SU-DHL-6 (cell line): ENCODE results near the gene POFUT1.

Experiments used
- H2AFZ ChIP-seq: fragments of 200-600 bp; sonication (generic); 2 replicates; pipeline ENCODE4 v1.6.1; 2014; ENCODE audit warnings: low read depth, mild to moderate bottlenecking, moderate library complexity, mixed read lengths, antibody characterized with exemption, low read length; ENCODE audit not compliant: severe bottlenecking
- H3F3A ChIP-seq: fragments of 200-600 bp; shearing (Covaris generic); 2 replicates; pipeline ENCODE4 v1.6.0; 2016; ENCODE audit warnings: antibody characterized with exemption, mild to moderate bottlenecking; ENCODE audit not compliant: insufficient read depth
- H3K27ac ChIP-seq: fragments of 200-600 bp; sonication (generic); 2 replicates; pipeline ENCODE4 v1.5.1; 2016; ENCODE audit warnings: low read depth, mild to moderate bottlenecking, low read length, moderate library complexity, mixed read lengths
- H3K27me3 ChIP-seq: fragments of 200-600 bp; sonication (generic), shearing (Covaris generic); 2 replicates; pipeline ENCODE4 v1.6.0; 2014; ENCODE audit warnings: mild to moderate bottlenecking, low read length
- H3K36me3 ChIP-seq: fragments of 200-600 bp; sonication (generic); 2 replicates; pipeline ENCODE4 v1.6.1; 2014; ENCODE audit warnings: mild to moderate bottlenecking, low read length, mixed read lengths
- H3K4me2 ChIP-seq: fragments of 300-600, 200-600 bp; shearing (Covaris generic), sonication (generic); 2 replicates; pipeline ENCODE4 v1.6.0; 2014; ENCODE audit warnings: low read length, low read depth, mild to moderate bottlenecking; ENCODE audit not compliant: poor library complexity, severe bottlenecking
- H3K4me3 ChIP-seq: fragments of 200-600 bp; sonication (generic); 2 replicates; pipeline ENCODE4 v1.5.1; 2014; ENCODE audit warnings: antibody characterized with exemption, low read length, mild to moderate bottlenecking, mixed read lengths; ENCODE audit not compliant: insufficient read depth, poor library complexity, severe bottlenecking
- H3K79me2 ChIP-seq: fragments of 200-600 bp; sonication (generic); 2 replicates; pipeline ENCODE4 v1.6.1; 2014; ENCODE audit warnings: mild to moderate bottlenecking, low read length, moderate library complexity; ENCODE audit not compliant: insufficient read depth
- H3K9ac ChIP-seq: fragments of 200-600 bp; sonication (generic); 2 replicates; pipeline ENCODE4 v1.7.0; 2014; ENCODE audit warnings: mild to moderate bottlenecking, low read length
- H3K9me2 ChIP-seq: fragments of 200-600 bp; sonication (generic); replicated peaks from 2 replicates; pipeline ENCODE4 v1.6.1; 2014; ENCODE audit warnings: low read length; ENCODE audit not compliant: insufficient read depth
- H3K9me3 ChIP-seq: fragments of 200-600 bp; sonication (generic); 2 replicates; pipeline ENCODE4 v1.6.1; 2014; ENCODE audit warnings: low read length, mixed read lengths; ENCODE audit not compliant: insufficient read depth
- H4K20me1 ChIP-seq: fragments of 200-600 bp; sonication (generic); 2 replicates; pipeline ENCODE4 v1.6.1; 2014; ENCODE audit warnings: low read depth, mild to moderate bottlenecking, antibody characterized with exemption, low read length, moderate library complexity, mixed read lengths
- CTCF ChIP-seq: fragments of 200-600 bp; sonication (generic); IDR thresholded peaks from one replicate; pipeline ENCODE4 v1.5.1; 2017; ENCODE audit warnings: antibody characterized with exemption, mild to moderate bottlenecking, low read length, moderate library complexity; ENCODE audit not compliant: insufficient read depth, poor library complexity, severe bottlenecking
- EZH2phosphoT487 ChIP-seq: fragments of 200-600 bp; sonication (generic), shearing (Covaris generic); conservative IDR thresholded peaks from 2 replicates; pipeline ENCODE4 v1.6.1; 2018; ENCODE audit warnings: mild to moderate bottlenecking, antibody characterized with exemption, low read length, moderate library complexity, mixed read lengths

The POFUT1 gene

GRCh38 chr20:32186506-32186905 is 21.2 kb upstream of the POFUT1 start:
- Histone ChIP-seq H3K36me3 (no peaks in the 10 kb centered on the region), H3K4me2 (no peak overlapping the region), H3K9me3 (no peaks in the 10 kb centered on the region), H3K27me3 (no peaks in the 10 kb centered on the region), H3F3A (no peaks in the 10 kb centered on the region), H3K27ac (no peak overlapping the region), H3K4me3 (no peak overlapping the region), H2AFZ (no peak overlapping the region), H4K20me1 (no peaks in the 10 kb centered on the region), H3K79me2 (no peaks in the 10 kb centered on the region), H3K9ac (no peak overlapping the region), H3K9me2 (no peaks in the 10 kb centered on the region)
- TF ChIP-seq EZH2phosphoT487 (no peak), CTCF (no peak)

GRCh38 chr20:32188376-32189122 is 19.1 kb upstream of the POFUT1 start:
- no peaks in the 10 kb centered on the region for H4K20me1 ChIP-seq
- H2AFZ ChIP-seq = no peak overlapping the region
- no peaks in the 10 kb centered on the region for H3K9me3 ChIP-seq
- H3K27ac ChIP-seq = no peak overlapping the region
- no peak overlapping the region for H3K4me3 ChIP-seq
- no peak overlapping the region for H3K9ac ChIP-seq
- no peaks in the 10 kb centered on the region for H3K27me3 ChIP-seq
- H3K79me2 ChIP-seq = no peaks in the 10 kb centered on the region
- H3K9me2 ChIP-seq = no peaks in the 10 kb centered on the region
- no peaks in the 10 kb centered on the region for H3K36me3 ChIP-seq
- no peak overlapping the region for H3K4me2 ChIP-seq
- H3F3A ChIP-seq = no peaks in the 10 kb centered on the region
- TF ChIP-seq CTCF = no peak
- no peak for TF ChIP-seq EZH2phosphoT487

DNA sequence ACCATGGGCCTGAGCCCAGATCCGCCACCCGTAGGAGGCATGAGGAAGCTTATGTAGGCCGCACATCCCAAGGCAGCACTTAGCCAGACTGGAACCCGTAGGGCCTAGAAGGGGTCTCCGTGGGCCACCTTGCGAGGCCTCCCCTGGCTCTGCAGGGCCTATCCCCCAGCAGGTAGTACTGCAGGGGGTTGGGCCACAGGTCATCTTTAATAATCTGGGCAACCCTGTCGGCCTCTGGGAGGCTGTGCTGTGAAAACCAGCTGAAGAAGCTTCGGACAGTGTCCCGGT is 18.6 kb upstream of the POFUT1 start:
- no peaks in the 10 kb centered on the region for H3F3A ChIP-seq
- no peaks in the 10 kb centered on the region for H3K9me2 ChIP-seq
- H4K20me1 ChIP-seq = no peaks in the 10 kb centered on the region
- H3K9ac ChIP-seq = no peak overlapping the region
- no peaks in the 10 kb centered on the region for H3K27me3 ChIP-seq
- no peak overlapping the region for H3K4me3 ChIP-seq
- H3K79me2 ChIP-seq = no peaks in the 10 kb centered on the region
- no peaks in the 10 kb centered on the region for H3K9me3 ChIP-seq
- no peak overlapping the region for H3K4me2 ChIP-seq
- no peak overlapping the region for H2AFZ ChIP-seq
- no peaks in the 10 kb centered on the region for H3K36me3 ChIP-seq
- no peak overlapping the region for H3K27ac ChIP-seq
- TF ChIP-seq CTCF = no peak
- no peak for TF ChIP-seq EZH2phosphoT487
